HEK293 (cell line): ENCODE data around the gene CDH11.

ENCODE experiments used
- SALL2 ChIP-seq: fragments of 450-650 bp; formaldehyde crosslinking; IDR thresholded peaks from 2 replicates; pipeline ENCODE4 v1.5.0; 2017; ENCODE audit warnings: missing biosample characterization, mild to moderate bottlenecking, missing genetic modification characterization, borderline replicate concordance
- ZBTB21 ChIP-seq: fragments of 450-650 bp; formaldehyde crosslinking; IDR thresholded peaks from 2 replicates; pipeline ENCODE4 v1.5.1; 2017; ENCODE audit warnings: missing biosample characterization, missing genetic modification characterization
- ZNF138 ChIP-seq: fragments of 450-650 bp; formaldehyde crosslinking; IDR thresholded peaks from 2 replicates; pipeline ENCODE4 v1.5.1; 2016; ENCODE audit warnings: missing biosample characterization, missing genetic modification characterization, borderline replicate concordance
- ZNF239 ChIP-seq: fragments of 450-650 bp; formaldehyde crosslinking; IDR thresholded peaks from 2 replicates; pipeline ENCODE4 v1.5.1; 2016; ENCODE audit warnings: missing biosample characterization, missing genetic modification characterization
- ZNF274 ChIP-seq, 2 experiments: fragments of 200-500 bp in 1 of 2; fragments of 450-650 bp in 1 of 2; sonication (Bioruptor generic) in 1 of 2; formaldehyde crosslinking in 1 of 2; IDR thresholded peaks; 2 replicates each; pipeline versions ENCODE4 v1.5.1 to v1.6.1; 2014 to 2016; ENCODE audit warnings: borderline replicate concordance in 1 of 2, inconsistent platforms in 1 of 2, low read length in 1 of 2, missing biosample characterization in 1 of 2, missing genetic modification characterization in 1 of 2

DNA sequence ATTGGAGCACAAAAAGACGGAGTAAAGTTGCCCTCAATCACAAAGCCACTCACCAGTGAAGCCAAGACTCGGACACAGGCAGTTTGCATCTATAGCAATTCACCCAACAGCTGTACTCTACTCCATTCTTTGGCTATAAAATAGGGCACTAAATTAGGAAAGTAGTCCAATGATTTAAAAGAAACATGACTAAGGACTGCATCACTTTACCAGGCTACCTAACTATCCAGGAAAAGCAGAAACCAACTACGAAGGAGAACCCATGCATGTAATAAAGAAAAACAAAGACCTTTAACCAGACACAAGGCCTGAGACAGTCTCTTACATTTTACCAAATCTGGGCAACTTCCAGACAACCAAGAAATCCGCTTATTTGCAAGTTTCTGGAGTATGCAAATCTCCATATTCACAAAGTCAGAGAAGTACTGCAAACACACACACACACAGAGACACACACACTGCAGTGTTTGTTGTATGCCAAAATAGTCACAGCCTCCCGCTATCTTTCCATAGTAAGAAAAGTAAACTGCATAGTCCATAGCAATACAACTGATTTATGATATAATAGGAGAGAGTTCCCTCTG, 59.8 kb downstream of the CDH11 start:
- TF ChIP-seq ZBTB21 (tag by site-specific recombination), result no peak
- no peak for TF ChIP-seq SALL2 (tag by site-specific recombination)
- TF ChIP-seq ZNF138 (tag by site-specific recombination), result no peak
- TF ChIP-seq ZNF274 (IDR thresholded peaks at IDR 0.05; ENCODE audit: low read length), result no peak
- TF ChIP-seq ZNF274 (tag by site-specific recombination; IDR thresholded peaks at IDR 0.05; ENCODE audit: borderline replicate concordance), result no peak
- no peak for TF ChIP-seq ZNF239
